Fibroblast of gingiva (primary cell): ENCODE data around the gene FSTL4.

Experiments used
- DNase-seq: peaks from one replicate; pipeline ENCODE4 v3.0.0-alpha.2; 2011; ENCODE audit warnings: low read depth

The FSTL4 gene

DNA sequence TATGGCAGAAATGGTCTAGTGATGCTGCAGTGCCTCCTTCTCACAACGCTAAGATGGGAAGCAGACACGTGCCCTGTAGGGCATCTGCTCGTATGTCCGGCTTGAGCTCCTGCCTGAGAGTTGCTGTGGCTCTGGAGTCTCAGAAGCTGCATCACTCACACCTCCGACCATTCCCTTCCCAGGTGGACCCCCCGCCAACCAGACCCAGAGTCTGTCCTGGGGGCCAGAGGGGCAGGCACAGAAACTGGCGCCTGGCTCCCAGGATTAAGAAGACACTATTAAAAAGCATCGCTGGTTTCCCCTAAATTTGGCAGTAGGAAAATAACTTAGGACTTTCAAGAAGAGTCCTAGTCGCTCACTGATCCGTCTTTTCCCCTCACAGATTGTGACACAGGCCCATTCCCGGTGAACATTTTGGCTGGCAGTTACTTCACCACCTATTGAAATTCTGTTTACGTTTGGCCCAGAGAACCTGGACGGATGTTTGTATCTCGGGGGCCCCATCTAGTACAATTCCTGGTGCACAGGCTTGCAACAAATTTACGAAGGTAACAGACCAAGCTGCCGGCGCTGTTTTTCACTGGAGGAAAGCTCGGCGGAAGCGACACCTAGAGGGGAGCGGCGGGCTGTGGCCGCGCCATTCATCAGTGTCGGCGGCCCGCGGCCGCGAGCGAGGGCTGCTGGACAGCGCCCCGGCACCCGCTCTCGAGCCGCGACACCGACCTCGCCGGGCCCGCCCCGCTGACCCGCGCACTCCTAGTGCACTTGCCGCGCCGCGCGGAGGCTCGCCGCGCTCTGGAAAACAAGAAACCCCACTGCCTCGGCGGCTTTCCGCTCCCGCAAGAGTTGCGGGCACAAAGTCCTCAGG is 1.6 kb downstream of the FSTL4 start:
- peak; percentile 9 for DNase-seq

DNA sequence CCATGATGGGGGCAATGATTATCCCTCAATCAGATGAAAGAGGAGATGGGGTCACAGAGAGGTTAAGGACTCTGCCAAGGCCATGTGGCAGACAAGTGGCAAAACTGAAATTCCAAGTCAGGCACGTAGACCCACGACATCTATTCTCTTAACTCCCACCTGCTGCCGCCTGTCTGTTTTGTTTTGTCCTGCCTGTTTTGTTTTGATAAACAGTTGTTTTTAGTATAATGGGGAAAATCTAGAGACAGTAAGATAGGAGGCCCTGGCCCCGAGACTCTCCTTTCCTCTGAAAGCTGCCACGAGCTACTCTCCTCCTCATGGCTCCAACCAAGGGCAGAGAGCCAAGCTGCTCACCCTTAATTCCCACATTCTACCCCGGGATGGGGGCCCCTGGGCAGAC is 4.9 kb downstream of the FSTL4 start:
- no peak for DNase-seq

GRCh38 chr5:133606835-133607234 is 5.5 kb downstream of the FSTL4 start:
- DNase-seq, result no peak

DNA sequence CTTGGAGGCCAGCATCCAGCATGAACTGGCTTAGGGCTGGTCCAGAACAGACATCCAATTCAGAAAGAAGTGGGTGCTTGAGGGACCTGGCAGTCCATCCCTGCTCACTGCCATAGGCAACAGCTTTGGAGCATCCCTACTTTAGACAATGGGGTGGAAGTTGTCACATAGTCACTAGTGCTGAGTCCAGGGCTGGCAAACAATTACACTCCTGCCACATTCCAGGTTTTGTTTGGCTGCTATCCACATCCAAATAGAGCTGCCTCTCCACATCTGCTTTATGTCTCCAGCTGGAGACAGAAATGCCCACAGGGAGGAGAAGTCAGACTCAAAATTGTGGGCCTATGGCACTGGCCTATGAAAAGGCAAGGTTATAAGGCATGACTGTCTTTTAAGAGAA is 7.0 kb downstream of the FSTL4 start:
- no peak for DNase-seq

GRCh38 chr5:133603711-133604110 is 8.6 kb downstream of the FSTL4 start:
- DNase-seq, result no peak

DNA sequence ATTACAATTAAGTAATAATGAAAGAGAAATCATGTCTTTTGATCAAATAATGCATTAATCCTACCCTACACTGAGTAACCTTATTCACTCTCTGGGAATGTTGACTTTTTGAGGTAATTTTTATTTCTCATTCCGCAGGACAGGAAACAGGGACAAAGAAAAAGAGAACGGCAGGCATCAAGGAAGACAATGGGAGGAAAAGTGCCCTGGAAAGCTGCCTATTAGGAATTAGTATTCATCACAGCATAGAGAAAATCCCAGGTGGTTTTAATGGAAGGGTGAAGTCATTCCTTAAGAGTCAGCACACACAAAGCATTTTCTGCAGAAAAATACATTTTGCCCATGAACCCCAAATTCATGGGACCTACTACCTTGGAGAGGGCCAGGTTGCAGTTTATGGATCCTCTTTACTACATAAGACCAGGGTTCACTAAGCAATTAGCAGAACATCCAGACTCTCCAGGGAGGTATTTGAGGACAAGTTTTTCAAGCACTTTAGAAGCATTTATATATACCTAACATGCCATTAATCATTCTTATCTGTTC is 9.4 kb downstream of the FSTL4 start:
- DNase-seq, result no peak

- no peak for DNase-seq
Observed at GRCh38 chr5:133599600-133599999, 12.7 kb downstream of the FSTL4 start.

DNA sequence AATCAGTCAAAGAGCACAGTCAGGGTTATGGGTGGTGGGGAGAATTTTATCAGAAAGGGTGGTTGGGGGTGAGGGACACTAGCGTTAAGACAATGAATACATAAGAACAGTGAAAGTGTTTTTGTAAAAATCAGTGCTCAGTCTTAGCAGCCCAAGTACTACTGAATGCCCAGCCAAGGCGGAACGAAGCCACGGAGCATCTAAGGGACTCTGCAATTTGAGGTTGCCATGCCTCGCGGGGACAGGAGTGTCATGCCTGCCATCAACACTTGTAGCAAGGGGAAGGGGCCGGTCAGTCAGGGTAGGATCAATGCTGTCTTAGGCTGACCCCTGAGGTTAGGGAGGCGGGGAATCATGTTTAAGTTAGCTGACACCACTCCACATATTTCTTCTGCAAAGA is 13.3 kb downstream of the FSTL4 start:
- DNase-seq, result no peak

GRCh38 chr5:133596049-133596448 is 16.3 kb downstream of the FSTL4 start:
- DNase-seq, result no peak

DNA sequence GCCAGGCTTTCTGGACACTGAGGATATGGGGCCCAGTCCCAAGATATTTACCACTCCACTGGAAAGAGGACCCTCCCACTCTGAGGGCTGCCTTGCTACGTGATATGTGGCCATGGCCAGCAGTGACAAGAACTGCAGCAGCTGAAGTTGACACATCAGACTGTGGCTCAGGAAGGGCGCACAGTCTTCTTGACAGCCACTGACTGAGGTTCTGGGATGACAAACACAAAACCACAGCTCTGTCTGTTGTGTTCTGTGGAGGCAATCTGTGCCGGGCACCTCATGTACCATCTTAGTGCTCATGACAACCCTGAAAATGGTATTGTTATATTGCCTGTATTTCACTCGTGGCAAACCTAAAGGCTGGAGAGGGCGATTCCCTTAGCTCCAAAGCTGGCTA is 16.9 kb downstream of the FSTL4 start:
- no peak for DNase-seq

- no peak for DNase-seq
Observed at GRCh38 chr5:133589286-133589685, 23.1 kb downstream of the FSTL4 start.

GRCh38 chr5:133582971-133583370 is 29.4 kb downstream of the FSTL4 start:
- no peak for DNase-seq

- DNase-seq, result no peak
Observed at GRCh38 chr5:133581918-133582317, 30.4 kb downstream of the FSTL4 start.

DNA sequence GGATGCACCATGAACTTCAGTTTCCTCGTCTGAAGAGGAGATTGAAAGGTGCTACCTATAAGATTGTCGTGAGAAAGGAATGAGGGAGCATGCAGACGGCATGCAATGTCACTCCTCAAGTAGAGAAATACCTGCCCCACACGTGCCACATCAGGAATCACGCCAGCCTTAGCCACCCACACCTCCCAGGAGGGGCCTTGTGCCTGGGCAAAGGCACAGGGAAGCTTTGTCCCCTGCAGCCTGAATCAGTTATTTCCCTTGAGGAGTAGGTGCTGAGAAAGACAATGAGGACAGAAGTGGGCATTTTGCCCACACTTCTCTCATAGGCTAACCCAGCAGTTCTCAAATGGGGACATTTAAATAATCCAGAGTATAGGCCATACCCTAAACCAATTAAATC is 31.0 kb downstream of the FSTL4 start:
- DNase-seq, result no peak

GRCh38 chr5:133580618-133581017 is 31.7 kb downstream of the FSTL4 start:
- DNase-seq, result no peak

DNA sequence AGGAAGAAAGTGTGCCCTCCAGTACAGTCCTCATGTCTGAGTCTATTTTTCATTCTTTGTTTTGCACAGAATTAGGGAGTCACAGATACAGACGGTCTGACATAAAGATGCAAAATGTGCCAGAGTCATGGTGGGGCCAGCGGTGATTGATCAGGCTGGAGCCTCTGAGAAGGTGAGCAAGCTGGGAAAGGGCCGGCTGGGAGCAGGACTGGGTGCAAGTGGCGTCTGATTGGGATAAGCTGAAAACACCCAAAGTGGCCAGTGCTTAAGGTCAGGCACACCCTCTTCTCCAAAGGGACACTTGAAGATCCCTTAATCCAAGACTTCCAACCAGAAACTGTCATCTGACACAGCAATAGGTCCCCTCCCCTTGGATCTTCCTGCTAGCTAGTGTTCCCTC is 32.6 kb downstream of the FSTL4 start:
- no peak for DNase-seq

GRCh38 chr5:133569347-133569746 is 43.0 kb downstream of the FSTL4 start:
- DNase-seq, result peak; percentile 63

DNA sequence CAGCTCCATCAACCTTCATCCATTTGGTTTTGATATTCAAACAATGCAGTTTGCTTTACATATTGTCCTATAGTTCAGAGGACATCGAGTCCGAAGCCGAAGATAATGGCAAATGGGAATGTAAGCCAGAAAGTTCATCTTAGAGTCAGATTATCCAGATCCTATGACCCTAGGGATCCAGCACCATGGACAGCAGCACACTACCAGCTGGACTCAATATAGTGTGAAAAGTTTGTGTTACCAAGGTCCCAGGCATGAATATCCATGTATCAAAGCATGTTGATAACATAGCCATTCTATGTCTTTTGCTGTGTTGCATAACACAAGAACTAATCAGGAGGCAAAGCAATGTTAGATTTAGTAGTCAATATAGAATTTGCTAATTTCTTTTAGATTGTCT is 46.3 kb downstream of the FSTL4 start:
- DNase-seq, result no peak

DNA sequence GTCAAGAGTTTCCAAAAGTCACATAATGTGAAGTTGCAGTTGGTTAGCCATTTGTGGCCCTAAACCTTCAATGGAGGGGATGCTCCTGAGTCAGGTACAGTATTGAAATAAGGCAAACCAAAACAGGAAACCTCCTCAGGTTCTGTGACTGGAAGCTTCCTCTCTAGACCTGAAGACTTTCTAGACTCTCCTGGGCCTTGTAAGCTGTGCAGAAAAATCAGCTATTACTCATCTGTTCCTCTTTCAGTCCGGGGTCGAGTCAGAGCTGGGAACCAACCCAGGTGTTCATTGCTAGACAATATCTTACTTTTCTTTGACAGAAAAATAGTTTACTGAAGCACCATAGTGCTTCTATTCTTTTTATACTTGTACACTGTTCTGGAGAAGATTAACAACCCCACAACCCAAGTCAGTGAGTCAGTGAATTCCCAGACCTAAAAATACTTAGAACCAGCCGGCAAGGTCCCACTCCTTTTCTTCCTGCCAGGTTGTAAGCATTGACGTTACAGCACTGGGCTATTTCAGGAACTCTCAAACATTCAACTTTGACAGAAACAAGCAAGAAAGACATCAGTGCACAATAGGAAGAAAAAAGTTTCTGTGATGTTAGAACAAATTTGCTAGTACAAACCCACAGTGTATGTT is 47.3 kb downstream of the FSTL4 start:
- no peak for DNase-seq

DNA sequence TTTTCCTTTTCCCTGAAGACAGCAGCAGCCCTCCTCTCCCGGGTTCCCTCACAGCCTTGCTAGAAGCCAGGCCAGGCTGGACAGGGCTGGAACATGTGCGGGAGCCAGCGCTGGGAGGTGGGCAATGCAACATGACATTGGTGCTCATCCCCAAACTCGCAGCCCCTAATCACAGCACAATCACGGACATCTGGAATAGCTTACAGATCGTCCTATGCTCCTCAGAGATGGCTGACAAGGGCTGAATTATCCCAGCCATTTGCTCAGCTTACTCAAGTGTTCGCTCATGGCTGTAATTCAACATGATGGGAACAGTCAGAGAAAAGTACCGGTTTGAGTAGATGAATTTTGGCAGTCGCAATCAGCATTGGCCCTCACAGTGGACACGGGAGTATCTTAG is 49.8 kb downstream of the FSTL4 start:
- no peak for DNase-seq

DNA sequence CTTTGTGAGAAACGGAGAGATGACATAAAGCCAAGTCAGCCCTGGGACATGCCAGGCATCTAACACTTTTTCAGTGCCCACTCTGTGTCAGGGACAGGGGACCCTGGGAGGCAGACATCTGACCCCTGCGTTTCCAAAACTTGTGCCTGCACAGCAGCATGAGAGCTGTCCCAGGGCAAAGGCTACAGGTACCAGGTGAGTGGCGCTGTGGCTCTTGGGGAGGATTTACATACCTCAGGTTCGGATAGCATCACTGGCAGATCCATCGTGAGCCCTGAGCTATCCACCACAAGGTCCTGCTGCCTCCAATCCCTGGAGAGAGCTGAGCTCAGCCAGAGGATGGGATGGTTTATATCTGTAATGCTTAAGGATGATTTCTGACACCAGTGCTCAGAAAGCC is 52.4 kb downstream of the FSTL4 start:
- DNase-seq, result no peak

DNA sequence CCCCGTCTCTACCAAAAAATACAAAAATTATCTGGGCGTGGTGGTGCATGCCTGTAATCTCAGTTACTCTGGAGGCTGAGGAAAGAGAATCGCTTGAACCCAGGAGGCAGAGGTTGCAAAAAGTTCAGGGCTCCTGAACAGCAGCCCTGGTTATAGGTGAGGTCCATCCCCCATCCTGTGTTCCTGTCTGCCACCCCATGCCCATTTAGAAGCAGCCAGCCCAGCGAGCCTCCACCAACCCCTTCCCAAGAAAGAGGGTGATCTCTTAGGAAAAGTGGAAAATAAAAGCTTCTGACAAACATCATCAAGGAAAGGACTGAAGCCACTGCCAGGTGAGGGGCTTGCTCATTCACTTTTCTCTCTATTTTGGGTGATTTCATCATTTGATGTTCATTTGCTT is 55.8 kb downstream of the FSTL4 start:
- DNase-seq, result no peak

DNA sequence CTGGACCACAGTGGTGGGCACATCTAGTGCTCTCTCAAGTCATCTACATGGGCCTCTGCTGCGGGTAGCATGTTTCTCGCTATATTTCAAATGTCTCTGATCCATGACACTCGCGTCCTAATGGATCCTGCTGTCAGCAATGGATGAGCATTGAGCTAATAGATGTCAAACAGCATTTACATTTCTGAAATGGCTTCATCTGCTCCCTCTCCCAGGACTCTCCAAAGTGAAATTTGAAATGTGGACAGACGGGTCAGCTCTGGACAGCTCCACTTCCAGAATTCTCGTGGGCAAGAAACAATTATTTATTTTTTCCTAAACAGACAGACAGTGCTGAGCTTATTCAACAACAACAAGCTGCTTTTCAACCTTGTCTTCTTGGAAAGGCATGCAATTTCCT is 58.1 kb downstream of the FSTL4 start:
- DNase-seq, result no peak
